Large intestine (tissue), 3 donors: ENCODE results near the gene TASP1. TPM values are rescaled to one million over a fixed set of nuclear protein-coding genes. Genes with fewer than 3 reads are reported as not detected.
"Not testable (repeated sequence)": the region's sequence is repeated elsewhere in the genome, so short reads cannot be mapped to it uniquely, and the experiment has no call there.

Experiments
- DNase-seq, 2 donors: peaks; one replicate each; pipeline versions ENCODE4 v3.0.0 to v3.0.0-alpha.2; 2013
- H3K27ac ChIP-seq: one replicate; pipeline ENCODE4 v1.5.1; 2013; ENCODE audit warnings: low read length
- H3K27me3 ChIP-seq: 2 replicates; pipeline ENCODE4 v1.6.1; 2013; ENCODE audit warnings: low read length; ENCODE audit not compliant: control insufficient read depth, insufficient read depth
- H3K36me3 ChIP-seq: 2 replicates; pipeline ENCODE4 v1.6.1; 2013; ENCODE audit warnings: low read length; ENCODE audit not compliant: control insufficient read depth, insufficient read depth
- H3K4me1 ChIP-seq: one replicate; pipeline ENCODE4 v1.6.1; 2013; ENCODE audit warnings: low read length; ENCODE audit not compliant: control insufficient read depth, insufficient read depth
- H3K4me3 ChIP-seq: one replicate; pipeline ENCODE4 v1.5.1; 2013; ENCODE audit warnings: low read length
- H3K9me3 ChIP-seq: one replicate; pipeline ENCODE4 v1.6.1; 2013; ENCODE audit warnings: mild to moderate bottlenecking, low read depth, low read length, moderate library complexity; ENCODE audit not compliant: control insufficient read depth
- WGBS: methylation state at CpG from one replicate; pipeline ENCODE4 v1.1.5; 2013; ENCODE audit warnings: low lambda C conversion rate; ENCODE audit not compliant: insufficient coverage; 5-methylcytosine and 5-hydroxymethylcytosine counted together
- polyA plus RNA-seq: library from polyadenylated mRNA; unstranded; fragments of 120-200 nt; gene quantifications from one replicate; pipeline ENCODE4 v1.2.1, GENCODE V29; 2013

TASP1 gene
- polyA plus RNA-seq, 1 donor: 12.8 TPM

GRCh38 chr20:13389115-13389514 lies 249.6 kb downstream of the TASP1 start:
- 83% methylated on average over 2 of the region's 3 CpGs for WGBS
- DNase-seq: no peak

DNA sequence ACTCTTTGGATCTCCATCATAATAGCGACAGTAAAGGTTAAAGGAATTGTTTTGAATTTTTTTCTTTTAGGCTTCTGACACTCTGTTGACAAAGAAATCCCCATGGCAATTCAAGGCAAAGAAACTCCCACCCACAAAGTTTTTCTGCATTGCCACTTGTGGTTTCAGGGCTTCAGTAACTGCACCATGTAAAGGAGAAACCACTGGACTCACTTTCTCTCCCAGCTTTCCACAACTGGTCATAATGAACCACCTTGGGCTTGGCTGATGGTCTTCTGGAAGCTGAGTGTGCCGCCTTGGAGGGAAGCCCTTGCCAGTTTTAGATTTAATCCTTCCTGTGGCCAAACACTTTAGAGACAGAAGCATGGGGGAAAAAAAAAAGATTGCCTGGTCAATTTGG lies 254.6 kb downstream of the TASP1 start:
- Histone ChIP-seq H3K36me3 (peaks cover 14% of the 10 kb centered on the region), H3K4me3 (no peak overlapping the region), H3K27me3 (no peaks in the 10 kb centered on the region), H3K4me1 (no peaks in the 10 kb centered on the region), H3K27ac (no peak overlapping the region), H3K9me3 (peaks cover 4% of the 10 kb centered on the region)
- WGBS: 100% methylated on average over 1 of the region's 2 CpGs
- no peak for DNase-seq

More at GRCh38 chr20:13389115-13389514, 249.6 kb downstream of the TASP1 start:
- Histone ChIP-seq H3K9me3 (no peaks in the 10 kb centered on the region), H3K27ac (no peak overlapping the region), H3K36me3 (peaks cover 8% of the 10 kb centered on the region), H3K4me3 (no peak overlapping the region), H3K27me3 (no peaks in the 10 kb centered on the region), H3K4me1 (no peaks in the 10 kb centered on the region)

DNA sequence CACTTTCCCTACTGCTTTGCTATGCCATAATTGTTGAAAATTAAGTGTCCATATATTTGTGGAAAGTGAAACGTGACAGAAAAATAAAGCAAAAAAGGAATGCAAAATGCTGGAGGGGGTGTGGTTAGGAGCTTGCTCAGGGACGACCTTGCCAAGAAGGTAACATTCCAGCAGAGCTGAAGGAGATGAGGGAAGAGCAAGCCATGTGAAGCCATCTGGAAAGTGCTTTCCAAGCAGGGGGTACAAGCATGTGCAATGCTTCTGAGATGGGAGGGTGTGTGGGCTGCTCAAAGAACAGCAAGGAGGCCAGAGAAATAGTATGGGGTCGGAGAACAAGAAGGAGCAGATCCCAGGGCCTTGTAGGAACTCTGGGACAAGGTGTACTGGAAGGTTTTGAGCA lies 255.9 kb downstream of the TASP1 start:
- no peak for DNase-seq
- H3K27ac ChIP-seq: no peak overlapping the region
- no peak overlapping the region for H3K4me3 ChIP-seq
- no peaks in the 10 kb centered on the region for H3K4me1 ChIP-seq
- WGBS: 83% methylated on average over 1 of the region's 3 CpGs
- H3K9me3 ChIP-seq: peaks cover 4% of the 10 kb centered on the region
- peaks cover 14% of the 10 kb centered on the region for H3K36me3 ChIP-seq
- no peaks in the 10 kb centered on the region for H3K27me3 ChIP-seq

DNA sequence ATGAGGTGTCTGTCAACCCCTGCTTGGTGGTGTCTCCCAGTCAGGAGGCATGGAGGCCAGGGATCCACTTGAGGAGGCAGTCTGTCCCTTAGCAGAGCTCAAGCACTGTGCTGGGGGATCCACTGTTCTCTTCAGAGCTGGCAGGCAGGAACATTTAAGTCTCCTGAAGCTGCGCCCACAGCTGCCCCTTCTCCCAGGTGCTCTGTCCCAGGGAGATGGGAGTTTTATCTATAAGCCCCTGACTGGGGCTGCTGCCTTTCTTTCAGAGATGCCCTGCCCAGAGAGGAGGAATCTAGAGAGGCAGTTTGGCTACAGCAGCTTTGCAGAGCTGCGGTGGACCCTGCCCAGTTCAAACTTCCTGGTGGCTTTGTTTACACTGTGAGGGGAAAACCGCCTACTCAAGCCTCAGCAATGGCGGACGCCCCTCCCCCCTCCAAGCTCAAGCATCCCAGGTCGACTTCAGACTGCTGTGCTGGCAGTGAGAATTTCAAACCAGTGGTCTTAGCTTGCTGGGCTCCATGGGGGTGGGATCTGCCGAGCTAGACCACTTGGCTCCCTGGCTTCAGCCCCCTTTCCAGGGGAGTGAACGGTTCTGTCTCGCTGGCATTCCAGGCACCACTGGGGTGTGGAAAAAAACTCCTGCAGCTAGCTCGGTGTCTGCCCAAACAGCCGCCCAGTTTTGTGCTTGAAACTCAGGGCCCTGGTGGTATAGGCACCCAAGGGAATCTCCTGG lies 258.1 kb downstream of the TASP1 start:
- H3K27ac ChIP-seq, H3K9me3 ChIP-seq, DNase-seq, H3K4me1 ChIP-seq, H3K4me3 ChIP-seq, H3K27me3 ChIP-seq: not testable (repeated sequence)
- H3K36me3 ChIP-seq: peaks cover 10% of the 10 kb centered on the region
- WGBS: no CpG with 5 or more reads among the region's 11 CpGs

GRCh38 chr20:13373400-13373799 lies 265.3 kb downstream of the TASP1 start:
- Histone ChIP-seq H3K4me1 (no peaks in the 10 kb centered on the region), H3K4me3 (no peak overlapping the region), H3K9me3 (peaks cover 11% of the 10 kb centered on the region), H3K27me3 (no peaks in the 10 kb centered on the region), H3K36me3 (no peaks in the 10 kb centered on the region), H3K27ac (no peak overlapping the region)
- no peak for DNase-seq

- H3K36me3 ChIP-seq: no peaks in the 10 kb centered on the region
- H3K27me3 ChIP-seq: no peaks in the 10 kb centered on the region
- no peaks in the 10 kb centered on the region for H3K4me1 ChIP-seq
- 92% methylated on average over 2 of the region's 6 CpGs for WGBS
- no peak for DNase-seq
- H3K9me3 ChIP-seq: no peaks in the 10 kb centered on the region
- no peak overlapping the region for H3K27ac ChIP-seq
- H3K4me3 ChIP-seq: no peak overlapping the region
Measured at GRCh38 chr20:13364278-13365170, 274.2 kb downstream of the TASP1 start.

DNA sequence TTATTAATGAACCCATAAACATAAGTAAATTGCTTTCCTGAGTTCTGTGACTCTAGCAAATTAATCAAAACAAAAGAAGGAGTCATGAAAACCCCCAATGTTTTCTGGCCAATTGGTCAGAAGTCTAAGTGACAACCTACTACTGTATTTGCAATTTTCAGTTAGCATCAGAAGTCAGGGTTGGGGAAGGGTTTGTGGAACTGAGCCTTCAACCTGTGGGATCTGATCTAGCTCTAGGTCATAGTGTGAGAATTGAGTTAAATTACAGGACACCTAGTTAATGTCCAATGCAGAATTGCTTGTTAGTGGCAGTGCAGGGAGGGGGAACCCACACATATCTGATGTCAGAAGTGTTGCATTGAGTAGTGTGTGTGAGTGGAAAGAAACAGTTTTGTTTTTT lies 275.3 kb downstream of the TASP1 start:
- H3K9me3 ChIP-seq: no peaks in the 10 kb centered on the region
- no peaks in the 10 kb centered on the region for H3K27me3 ChIP-seq
- H3K27ac ChIP-seq: no peak overlapping the region
- H3K4me1 ChIP-seq: no peaks in the 10 kb centered on the region
- no peak for DNase-seq
- no peak overlapping the region for H3K4me3 ChIP-seq
- no peaks in the 10 kb centered on the region for H3K36me3 ChIP-seq

- H3K9me3 ChIP-seq, DNase-seq, H3K4me1 ChIP-seq, H3K27me3 ChIP-seq, H3K4me3 ChIP-seq, H3K27ac ChIP-seq, H3K36me3 ChIP-seq: not testable (repeated sequence)
- WGBS: no CpG with 5 or more reads among the region's 5 CpGs
Measured at GRCh38 chr20:13362165-13362564, 276.6 kb downstream of the TASP1 start.

- not testable (repeated sequence) for H3K9me3 ChIP-seq, H3K4me3 ChIP-seq, H3K36me3 ChIP-seq, H3K4me1 ChIP-seq, H3K27ac ChIP-seq, DNase-seq, H3K27me3 ChIP-seq
- 100% methylated on average over 1 of the region's 12 CpGs for WGBS
Measured at GRCh38 chr20:13358936-13359335, 279.8 kb downstream of the TASP1 start.

DNA sequence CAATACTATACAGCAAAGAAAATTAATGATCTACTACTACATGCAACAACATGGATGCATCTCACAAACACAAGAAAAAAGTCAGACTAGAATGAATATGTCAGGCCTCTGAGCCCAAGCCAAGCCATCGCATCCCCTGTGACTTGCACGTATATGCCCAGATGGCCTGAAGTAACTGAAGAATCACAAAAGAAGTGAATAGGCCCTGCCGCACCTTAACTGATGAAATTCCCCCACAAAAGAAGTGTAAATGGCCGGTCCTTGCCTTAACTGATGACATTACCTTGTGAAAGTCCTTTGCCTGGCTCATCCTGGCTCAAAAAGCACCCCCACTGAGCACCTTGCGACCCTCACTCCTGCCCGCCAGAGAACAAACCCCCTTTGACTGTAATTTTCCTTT lies 280.9 kb downstream of the TASP1 start:
- H3K4me3 ChIP-seq, H3K27ac ChIP-seq, H3K9me3 ChIP-seq, H3K27me3 ChIP-seq, H3K36me3 ChIP-seq, H3K4me1 ChIP-seq, DNase-seq: not testable (repeated sequence)
- no CpG with 5 or more reads among the region's 6 CpGs for WGBS

GRCh38 chr20:13356591-13356990 lies 282.1 kb downstream of the TASP1 start:
- Histone ChIP-seq H3K4me1 (no peaks in the 10 kb centered on the region), H3K27me3 (no peaks in the 10 kb centered on the region), H3K36me3 (no peaks in the 10 kb centered on the region), H3K27ac (no peak overlapping the region), H3K4me3 (no peak overlapping the region), H3K9me3 (no peaks in the 10 kb centered on the region)
- DNase-seq: no peak
